Keratinocyte (primary cell): ENCODE measurements around the gene GPS1. TPM values are rescaled to one million over a fixed set of nuclear protein-coding genes. Genes with fewer than 3 reads are reported as not detected.

Source experiments
- DNase-seq: peaks from one replicate; pipeline ENCODE4 v3.0.0-alpha.2; 2011; ENCODE audit warnings: low read depth, missing footprints, low spot score
- FAIRE-seq: peaks from 2 replicates; lab custom pipeline; 2011; peaks lifted over from hg19 to GRCh38; lab: Jason Lieb, UNC
- H2AFZ ChIP-seq: 2 replicates; pipeline ENCODE4 v1.6.0; 2012; ENCODE audit warnings: low read length, control low read depth, inconsistent platforms; ENCODE audit not compliant: control insufficient read depth
- H3K27ac ChIP-seq: 2 replicates; pipeline ENCODE4 v1.5.1; 2011; ENCODE audit warnings: low read length; ENCODE audit not compliant: control insufficient read depth, insufficient read depth
- H3K27me3 ChIP-seq: 3 replicates; pipeline ENCODE4 v1.6.0; 2011; ENCODE audit warnings: low read length; ENCODE audit not compliant: control insufficient read depth, insufficient read depth; ENCODE audit errors: extremely low read depth
- H3K36me3 ChIP-seq, 2 experiments: 2 replicates in 1 of 2; 3 replicates in 1 of 2; pipeline ENCODE4 v1.5.1; 2011; ENCODE audit warnings: low read length in 2 of 2, mild to moderate bottlenecking in 1 of 2; ENCODE audit not compliant: control insufficient read depth in 2 of 2, insufficient read depth in 2 of 2; ENCODE audit errors: extremely low read depth in 1 of 2
- H3K4me1 ChIP-seq: 3 replicates; pipeline ENCODE4 v1.5.1; 2011; ENCODE audit warnings: low read length; ENCODE audit not compliant: control insufficient read depth, insufficient read depth; ENCODE audit errors: extremely low read depth
- H3K4me2 ChIP-seq: 3 replicates; pipeline ENCODE4 v1.6.0; 2011; ENCODE audit warnings: low read depth, low read length; ENCODE audit not compliant: control insufficient read depth, insufficient read depth; ENCODE audit errors: extremely low read depth
- H3K4me3 ChIP-seq, 3 experiments: fragments of 200-600 bp in 1 of 3; sonication (generic) in 1 of 3; 2 replicates in 2 of 3; 3 replicates in 1 of 3; pipeline ENCODE4 v1.5.1; 2011 to 2016; ENCODE audit warnings: low read length in 3 of 3, mild to moderate bottlenecking in 3 of 3, control low read depth in 2 of 3, inconsistent platforms in 1 of 3, low read depth in 1 of 3, mixed read lengths in 1 of 3, mixed run types in 1 of 3, moderate library complexity in 1 of 3; ENCODE audit not compliant: control insufficient read depth in 2 of 3, insufficient read depth in 2 of 3; ENCODE audit errors: extremely low read depth in 1 of 3
- H3K79me2 ChIP-seq: 2 replicates; pipeline ENCODE4 v1.6.0; 2012; ENCODE audit warnings: low read length; ENCODE audit not compliant: control insufficient read depth, insufficient read depth
- H3K9ac ChIP-seq: 3 replicates; pipeline ENCODE4 v1.6.0; 2011; ENCODE audit warnings: low read length; ENCODE audit not compliant: control insufficient read depth, insufficient read depth; ENCODE audit errors: extremely low read depth
- H3K9me1 ChIP-seq: 3 replicates; pipeline ENCODE4 v1.6.0; 2011; ENCODE audit warnings: low read length; ENCODE audit not compliant: control insufficient read depth, insufficient read depth; ENCODE audit errors: extremely low read depth
- H3K9me3 ChIP-seq: 2 replicates; pipeline ENCODE4 v1.5.1; 2012; ENCODE audit warnings: low read depth, low read length; ENCODE audit not compliant: control insufficient read depth
- H4K20me1 ChIP-seq: 3 replicates; pipeline ENCODE4 v1.6.0; 2011; ENCODE audit warnings: low read length; ENCODE audit not compliant: control insufficient read depth, insufficient read depth; ENCODE audit errors: extremely low read depth
- CTCF ChIP-seq, 3 experiments: IDR thresholded peaks in 1 of 3; conservative IDR thresholded peaks in 1 of 3; optimal IDR thresholded peaks in 1 of 3; 2 replicates in 2 of 3; 3 replicates in 1 of 3; pipeline versions ENCODE3 to v1.5.1; 2011; ENCODE audit warnings: low read length in 3 of 3, mild to moderate bottlenecking in 3 of 3, moderate library complexity in 2 of 3, control low read depth in 1 of 3, inconsistent platforms in 1 of 3; ENCODE audit not compliant: insufficient read depth in 2 of 3; ENCODE audit errors: extremely low read depth in 1 of 3
- EZH2 ChIP-seq: IDR thresholded peaks from one replicate; pipeline ENCODE4 v1.6.1; 2012; ENCODE audit warnings: inconsistent platforms, mild to moderate bottlenecking, low read length, moderate library complexity
- dilution Hi-C: fragments of 300-500 bp; cut with MboI; formaldehyde crosslinking; loops from one replicate; pipeline ENCODE4 v1.7.0; 2020; ENCODE audit warnings: low sequenced_read_pairs; ENCODE audit not compliant: extremely low pct_ligation_motif_present
- polyA plus RNA-seq, 5 experiments: library from polyadenylated mRNA; depleted of rRNA in 3 of 5; stranded (reverse) in 3 of 5; stranded (forward) in 1 of 5; unstranded in 1 of 5; fragments of >200 nt; gene quantifications; 1 replicate in 1 of 5; 2 replicates in 3 of 5; 3 replicates in 1 of 5; pipeline versions ENCODE4 v1.2.1 to v1.2.3, GENCODE V29; 2011 to 2012; ENCODE audit warnings: missing spikeins in 2 of 5, low read depth in 1 of 5, low replicate concordance in 1 of 5

Gene GPS1
- polyA plus RNA-seq, 1 donor (not counting 4 experiments of a cell fraction or from before 2014, with no cell fraction given): 60.4 TPM

DNA sequence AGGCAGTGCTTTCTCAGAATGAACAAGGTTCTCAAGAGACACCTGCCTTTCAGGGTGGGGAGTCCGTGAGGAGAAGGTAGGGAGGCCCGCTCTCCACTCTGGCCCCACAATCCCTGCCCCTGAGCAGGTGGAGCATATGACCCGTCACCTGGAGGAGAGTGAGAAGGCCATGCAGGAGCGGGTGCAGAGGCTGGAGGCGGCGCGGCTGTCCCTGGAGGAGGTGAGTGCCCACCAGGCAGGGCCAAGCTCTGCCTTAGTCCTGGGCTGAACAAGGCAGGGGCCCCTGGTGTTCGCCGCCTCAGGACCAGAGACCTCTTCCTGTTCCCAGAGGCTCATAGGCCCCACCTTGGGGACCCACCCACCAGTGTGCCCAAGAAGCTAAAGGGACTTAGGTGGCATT is 22.7 kb upstream of the GPS1 start:
- H3K36me3 ChIP-seq: peaks cover 0 to 3% of the 10 kb centered on the region in 2 experiments
- DNase-seq (no peak), FAIRE-seq (no peak)
- H4K20me1 ChIP-seq: peaks cover 3% of the 10 kb centered on the region
- H3K4me1 ChIP-seq: peaks cover 22% of the 10 kb centered on the region
- H3K27me3 ChIP-seq: no peaks in the 10 kb centered on the region
- no peaks in the 10 kb centered on the region for H3K9me1 ChIP-seq
- no peak overlapping the region for H3K27ac ChIP-seq
- dilution Hi-C loops: no loop called here
- no peaks in the 10 kb centered on the region for H3K79me2 ChIP-seq
- H3K9me3 ChIP-seq: no peaks in the 10 kb centered on the region
- no peak overlapping the region for H3K4me2 ChIP-seq
- H2AFZ ChIP-seq: no peak overlapping the region
- H3K9ac ChIP-seq: no peak overlapping the region
- TF ChIP-seq EZH2 (no peak), CTCF (optimal IDR thresholded peaks at IDR 0.05 in 1 of 3, IDR thresholded peaks at IDR 0.05 in 1 of 3, conservative IDR thresholded peaks at IDR 0.05 in 1 of 3; ENCODE audit: extremely low read depth in 1 of 3, insufficient read depth in 2 of 3, low read length in 3 of 3) (no peak)
- H3K4me3 ChIP-seq: no peak overlapping the region

- Histone ChIP-seq H2AFZ (no peak overlapping the region), H3K4me1 (peaks cover 18% of the 10 kb centered on the region), H3K9ac (no peak overlapping the region), H3K36me3 (peaks cover 0 to 3% of the 10 kb centered on the region in 2 experiments), H3K4me2 (no peak overlapping the region), H3K27me3 (no peaks in the 10 kb centered on the region), H3K9me3 (no peaks in the 10 kb centered on the region), H3K79me2 (no peaks in the 10 kb centered on the region), H3K27ac (no peak overlapping the region), H3K4me3 (no peak overlapping the region), H3K9me1 (no peaks in the 10 kb centered on the region), H4K20me1 (peaks cover 3% of the 10 kb centered on the region)
- dilution Hi-C loops: no loop called here
- DNase-seq: no peak
- TF ChIP-seq CTCF (optimal IDR thresholded peaks at IDR 0.05 in 1 of 3, IDR thresholded peaks at IDR 0.05 in 1 of 3, conservative IDR thresholded peaks at IDR 0.05 in 1 of 3; ENCODE audit: extremely low read depth in 1 of 3, insufficient read depth in 2 of 3, low read length in 3 of 3): no peak
- no peak for TF ChIP-seq EZH2
- no peak for FAIRE-seq
Measured at GRCh38 chr17:82029391-82029790, 22.3 kb upstream of the GPS1 start.
